GM18511 (cell line): ENCODE data around the gene STAG2.

Source experiments
- ATAC-seq: cut with Tn5 transposase; IDR thresholded peaks from one replicate; pipeline ENCODE4 v1.9.1; 2021; ENCODE audit warnings: mild to moderate bottlenecking, moderate library complexity; ENCODE audit not compliant: unreplicated experiment

The STAG2 gene

GRCh38 chrX:123973921-123974320 is 12.4 kb downstream of the STAG2 start:
- no peak for ATAC-seq

- ATAC-seq: no peak
Measured at GRCh38 chrX:123975180-123975579, 13.7 kb downstream of the STAG2 start.

GRCh38 chrX:123976706-123977316 is 15.3 kb downstream of the STAG2 start:
- no peak for ATAC-seq

DNA sequence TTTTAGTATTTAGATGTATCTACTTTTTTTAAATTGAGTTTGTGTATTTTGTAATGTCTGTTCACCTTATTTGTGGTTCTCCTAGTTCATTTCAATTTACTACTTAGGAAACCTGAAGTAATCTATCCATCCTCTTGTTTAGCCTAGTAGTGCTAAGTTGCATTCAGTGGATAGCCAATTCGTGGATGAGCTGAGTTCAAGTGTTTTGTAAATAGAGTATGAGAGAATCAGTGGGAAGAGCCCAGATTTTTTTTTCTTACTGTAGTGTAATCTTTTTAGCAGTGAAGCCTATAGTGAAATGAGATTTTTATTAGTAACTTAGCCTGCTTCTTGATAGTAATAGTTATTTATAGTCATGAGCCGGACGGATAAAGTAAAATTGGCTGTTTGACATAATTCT is 21.7 kb downstream of the STAG2 start:
- no peak for ATAC-seq

DNA sequence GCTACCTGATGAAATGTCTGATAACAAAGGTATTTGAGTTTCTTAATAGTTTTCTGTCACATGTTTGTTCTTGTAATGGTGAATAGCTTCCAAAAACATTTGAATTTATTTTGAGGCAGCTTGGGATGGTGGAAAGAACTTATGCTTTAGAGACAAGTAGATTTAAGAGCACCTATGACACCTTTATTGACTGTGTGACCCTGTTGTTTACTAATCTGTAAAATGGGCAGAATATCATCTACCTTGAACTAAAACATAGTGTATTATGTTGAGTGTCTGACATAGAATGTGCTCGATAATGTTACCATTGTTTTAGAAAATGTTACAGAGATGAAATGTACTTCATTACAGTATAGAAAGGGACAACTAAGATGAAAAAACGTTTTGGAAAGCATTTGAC is 24.9 kb downstream of the STAG2 start:
- no peak for ATAC-seq

DNA sequence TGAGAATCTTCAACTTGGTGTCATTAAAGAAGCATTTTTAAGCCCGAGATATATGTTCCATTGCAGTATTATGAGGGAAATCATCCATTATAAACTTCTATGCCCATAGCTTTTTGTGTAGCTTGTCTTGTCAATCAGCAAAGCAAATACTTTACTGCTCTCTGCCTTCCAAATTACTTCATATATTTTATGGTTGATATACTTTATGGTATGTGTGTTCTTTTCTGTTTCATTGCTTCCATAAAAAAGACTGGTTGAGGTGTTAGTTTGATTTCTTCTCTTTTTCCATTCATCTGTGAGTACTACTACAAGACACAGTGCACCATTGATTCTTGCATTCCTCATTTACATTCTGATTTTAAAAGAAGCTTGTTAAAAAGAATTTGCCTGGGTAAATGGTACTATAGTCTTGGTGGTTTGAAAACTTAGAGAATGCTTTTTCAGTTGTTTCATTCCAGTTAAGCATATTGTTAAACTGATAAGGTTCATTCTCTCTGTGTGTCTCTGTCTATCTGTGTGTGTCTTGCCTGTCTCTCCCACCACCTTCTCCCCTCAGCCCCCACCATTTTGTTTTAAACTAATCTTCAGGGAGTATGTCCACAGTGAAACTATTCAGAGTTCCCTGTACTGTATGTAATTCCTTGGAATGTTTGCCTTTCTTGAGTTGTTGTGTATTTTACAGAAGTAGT is 27.1 kb downstream of the STAG2 start:
- ATAC-seq: no peak

- ATAC-seq: no peak
Measured at GRCh38 chrX:123989235-123989634, 27.7 kb downstream of the STAG2 start.

DNA sequence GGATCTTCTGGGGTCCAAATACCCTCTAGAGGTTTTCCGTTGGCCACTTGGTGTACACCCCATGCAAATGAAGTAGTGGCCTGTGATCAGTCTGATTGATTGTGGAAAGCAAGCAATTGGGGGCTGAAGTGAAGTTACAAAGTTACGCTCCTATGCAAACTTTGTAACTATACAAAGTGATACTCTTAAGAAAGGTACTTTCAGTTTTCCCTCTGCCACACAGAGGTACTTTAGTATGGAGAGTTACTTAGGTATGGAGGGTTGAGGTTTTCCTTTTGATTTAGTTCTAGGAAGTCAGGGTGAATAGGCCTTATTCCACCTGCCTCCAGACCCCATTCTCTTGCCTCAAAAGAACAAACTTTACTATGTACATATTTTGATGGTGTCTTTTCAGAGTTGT is 28.7 kb downstream of the STAG2 start:
- peak; percentile 60 for ATAC-seq

DNA sequence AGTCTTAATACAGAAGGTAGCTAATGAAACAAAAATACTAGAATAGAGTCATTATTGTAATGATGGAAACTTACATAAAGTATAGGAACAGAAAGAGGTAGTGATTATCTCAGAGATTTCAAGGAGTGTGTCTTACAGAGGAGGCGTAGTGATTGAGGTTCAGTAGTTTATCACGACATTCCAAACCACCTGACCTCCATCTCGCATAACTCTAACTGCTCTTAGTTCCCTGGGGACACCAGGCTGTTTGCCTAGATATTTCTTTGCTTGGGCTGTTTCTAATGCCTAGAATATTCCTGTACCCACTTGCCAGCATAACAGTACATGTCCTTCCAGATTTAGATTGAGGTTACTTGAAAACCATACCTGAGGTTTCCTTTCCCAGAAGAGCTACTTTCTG is 29.1 kb downstream of the STAG2 start:
- peak; percentile 33 for ATAC-seq

DNA sequence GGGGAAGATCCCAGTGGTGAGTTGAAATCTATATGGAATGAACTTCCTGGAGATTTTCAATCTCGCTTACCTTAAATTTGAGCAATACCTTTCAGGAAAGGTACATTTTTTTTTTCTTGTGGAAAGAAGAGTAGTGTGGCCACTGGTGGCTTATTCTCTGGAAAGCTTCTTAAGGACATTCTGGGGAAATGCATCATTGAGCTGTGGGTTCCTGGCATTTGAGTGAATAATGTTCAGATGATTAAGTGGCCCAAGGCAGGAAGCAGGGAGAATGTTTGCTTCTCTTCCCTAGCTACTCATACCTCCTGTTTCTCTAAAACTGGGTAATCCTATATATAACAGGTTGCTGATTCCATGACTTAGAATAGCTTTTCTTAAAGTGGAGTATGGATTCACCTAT is 31.8 kb downstream of the STAG2 start:
- no peak for ATAC-seq

GRCh38 chrX:123993904-123994635 is 32.6 kb downstream of the STAG2 start:
- ATAC-seq: no peak

- no peak for ATAC-seq
Measured at GRCh38 chrX:123994730-123995129, 33.2 kb downstream of the STAG2 start.

DNA sequence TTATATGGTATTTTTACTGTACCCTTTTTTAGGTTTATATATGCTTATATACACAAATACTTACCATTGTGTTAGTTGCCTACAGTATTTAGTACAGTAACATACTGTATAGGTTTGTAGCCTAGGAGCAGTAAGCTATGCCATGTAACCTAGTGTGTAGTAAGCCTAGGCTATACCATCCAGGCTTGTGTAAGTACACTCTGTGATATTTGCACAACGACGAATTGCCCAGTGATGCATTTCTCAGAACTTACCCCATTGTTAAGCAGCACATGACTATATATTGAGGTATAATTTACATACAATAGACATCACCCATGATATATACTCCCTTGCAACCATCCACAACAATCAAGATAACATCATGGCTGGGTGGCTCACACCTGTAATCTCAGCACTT is 40.1 kb downstream of the STAG2 start:
- no peak for ATAC-seq

- no peak for ATAC-seq
Measured at GRCh38 chrX:124005228-124005627, 43.7 kb downstream of the STAG2 start.

- no peak for ATAC-seq
Measured at GRCh38 chrX:124010157-124010556, 48.7 kb downstream of the STAG2 start.

DNA sequence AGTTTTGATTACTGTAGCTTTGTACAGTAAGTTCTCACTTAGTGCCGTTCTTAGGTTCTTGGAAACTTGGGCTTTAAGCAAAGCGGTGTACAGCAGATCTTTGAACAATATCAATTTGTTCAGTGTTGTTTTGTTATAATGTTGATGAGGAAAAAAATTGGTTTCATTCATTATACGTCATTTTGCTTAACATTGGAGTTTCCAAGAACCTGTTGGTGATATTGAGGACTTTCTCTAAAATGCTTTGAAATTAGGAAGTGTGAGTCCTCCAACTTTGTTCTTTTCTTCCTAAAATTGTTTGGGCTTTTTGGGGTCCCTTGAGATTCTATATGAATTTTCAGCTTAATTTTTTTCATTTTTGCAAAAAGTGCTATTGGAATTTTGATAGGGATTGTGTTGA is 49.1 kb downstream of the STAG2 start:
- no peak for ATAC-seq

GRCh38 chrX:124015721-124016120 is 54.2 kb downstream of the STAG2 start:
- no peak for ATAC-seq

DNA sequence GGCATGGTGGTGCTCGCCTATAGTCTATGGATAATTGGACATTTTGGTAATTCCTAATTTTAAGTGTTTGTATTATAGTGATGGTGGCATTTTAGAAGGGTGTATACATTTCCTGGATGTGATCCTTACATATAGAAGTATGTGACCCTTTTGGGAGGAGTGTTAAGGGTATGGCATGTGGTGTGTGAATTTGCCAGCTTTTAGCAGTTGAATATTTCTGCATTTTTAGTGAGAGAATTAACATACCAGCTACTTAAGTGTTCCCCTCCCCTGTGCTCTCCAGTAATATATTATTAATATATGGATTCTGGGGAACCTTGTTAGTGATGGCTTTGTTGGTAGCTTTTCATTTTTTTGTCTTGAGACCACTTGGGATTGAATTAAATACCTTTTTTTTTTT is 55.3 kb downstream of the STAG2 start:
- ATAC-seq: no peak

DNA sequence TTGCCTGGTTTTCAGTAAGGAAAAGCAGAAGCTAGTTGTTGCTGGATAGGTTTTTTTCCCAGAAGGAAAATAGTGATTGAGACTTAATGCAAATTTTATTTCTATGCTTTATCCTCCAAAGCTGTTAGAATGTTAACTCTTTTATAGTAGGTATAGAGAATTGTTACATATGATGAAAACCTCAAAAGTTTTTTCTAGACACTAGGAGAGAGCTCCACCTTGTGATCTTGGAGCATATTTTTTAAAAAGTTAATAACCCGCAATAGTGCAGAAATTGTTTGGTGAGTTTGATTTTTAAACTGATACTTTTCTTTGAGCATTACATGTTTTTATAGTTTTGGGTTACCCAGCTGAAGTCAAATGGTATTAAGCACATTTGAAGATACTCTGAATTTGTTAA is 56.5 kb downstream of the STAG2 start:
- ATAC-seq: no peak

DNA sequence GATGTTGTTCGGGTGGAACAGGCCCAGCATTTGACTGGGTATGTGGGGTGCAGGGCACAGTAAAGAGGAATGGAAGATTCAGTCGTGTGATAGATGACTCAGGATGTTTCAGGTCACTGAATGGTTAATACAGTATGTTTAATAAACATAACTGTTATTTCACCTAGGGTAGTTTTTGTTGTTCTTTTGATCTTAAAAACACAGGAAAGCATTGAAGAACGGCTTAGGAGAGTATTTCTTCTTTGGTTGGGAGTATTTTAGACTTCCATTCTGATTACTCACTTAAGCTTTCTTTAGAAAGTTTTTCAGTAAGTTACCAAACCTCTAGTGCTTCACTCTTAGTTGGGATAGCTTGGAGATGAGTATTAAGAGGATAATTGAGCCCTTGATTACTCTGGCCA is 62.3 kb downstream of the STAG2 start:
- no peak for ATAC-seq

DNA sequence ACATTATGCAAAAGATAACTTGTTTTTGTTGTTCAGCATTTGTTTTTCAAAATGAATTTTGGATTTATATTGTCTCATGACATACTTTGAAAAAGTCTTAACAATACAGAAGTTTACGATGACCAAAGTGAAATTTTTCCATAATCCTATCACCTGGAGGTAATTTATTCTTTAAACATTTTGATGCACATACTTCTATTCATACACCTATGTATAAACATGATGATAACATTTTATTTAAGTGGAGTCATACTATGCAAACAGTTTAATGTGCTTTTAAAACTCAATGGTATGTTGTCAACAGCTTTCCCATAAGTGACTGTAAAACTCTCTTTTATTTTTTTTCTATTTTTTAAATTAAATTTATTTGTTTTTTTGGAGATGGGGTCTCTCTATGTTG is 65.0 kb downstream of the STAG2 start:
- no peak for ATAC-seq

GRCh38 chrX:124028182-124028581 is 66.7 kb downstream of the STAG2 start:
- no peak for ATAC-seq
